ENCODE data around the gene DUSP28.
"Not testable (repeated sequence)": the region's sequence is repeated elsewhere in the genome, so short reads cannot be mapped to it uniquely, and the experiment has no call there.

DUSP28 gene, protein sequence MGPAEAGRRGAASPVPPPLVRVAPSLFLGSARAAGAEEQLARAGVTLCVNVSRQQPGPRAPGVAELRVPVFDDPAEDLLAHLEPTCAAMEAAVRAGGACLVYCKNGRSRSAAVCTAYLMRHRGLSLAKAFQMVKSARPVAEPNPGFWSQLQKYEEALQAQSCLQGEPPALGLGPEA

DNA sequence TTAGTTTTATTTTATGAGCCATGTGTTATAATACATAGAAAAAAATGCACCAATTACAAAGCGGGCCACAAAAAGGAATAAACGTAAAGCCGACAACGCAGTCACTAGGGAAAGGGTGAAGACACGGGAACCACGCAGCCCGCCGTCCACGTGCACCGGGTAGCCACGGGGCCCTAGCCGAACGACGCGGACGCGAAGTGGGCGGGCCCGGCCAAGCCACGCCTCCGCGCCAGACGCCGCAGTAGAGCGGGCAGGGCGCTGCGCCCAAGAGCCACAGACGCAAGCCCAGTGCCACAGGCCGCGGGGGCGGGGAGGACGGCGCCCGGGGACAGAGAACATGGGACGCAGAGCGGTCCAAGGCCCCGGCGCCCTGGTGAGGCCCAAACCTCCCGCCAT is at the start of gene DUSP28:
DUSP28 (plus strand) TSS at position 274 of the 396 bp plus-strand sequence. CDS start 328 bp downstream, outside the sequence.
- peak; percentile 77 to 85 (median 81) for DNase-seq (ENCODE audit: low read depth in 3 of 3)

DNA sequence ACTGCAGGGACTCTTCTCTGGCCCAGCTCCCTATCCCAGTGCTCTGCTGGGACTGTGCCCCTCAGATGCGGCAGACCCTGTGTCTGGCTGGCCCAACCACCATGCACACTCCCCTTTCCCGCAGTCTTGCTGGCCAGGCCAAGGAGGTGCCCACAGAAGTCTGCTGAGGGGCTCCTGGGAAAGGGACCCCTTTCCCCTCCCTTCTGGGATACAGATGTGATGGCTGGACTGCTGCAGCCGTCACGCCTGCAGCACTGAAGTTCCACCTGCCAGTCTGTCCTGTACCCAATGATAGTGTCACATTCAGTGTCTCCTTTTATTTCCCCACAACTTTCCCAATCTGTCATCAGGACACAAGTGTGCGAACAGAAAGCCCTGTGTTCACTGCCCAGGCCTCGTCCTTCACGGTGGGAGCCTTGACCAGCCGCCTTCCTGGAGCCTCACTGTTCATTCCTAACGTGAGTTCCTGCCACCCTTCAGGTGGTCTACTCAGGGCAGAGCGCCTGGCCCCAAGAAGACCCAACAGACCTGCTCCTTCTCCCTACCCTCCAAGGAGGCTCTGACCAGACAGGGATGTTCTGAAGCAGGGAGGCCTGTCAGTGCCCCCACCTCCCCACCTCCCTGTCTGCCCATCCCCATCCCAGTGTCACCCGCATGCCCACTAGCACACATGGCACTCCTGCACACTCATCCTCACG is 49.5 kb upstream of the DUSP28 start:
- no peak for DNase-seq (ENCODE audit: low read depth in 3 of 3)

DNA sequence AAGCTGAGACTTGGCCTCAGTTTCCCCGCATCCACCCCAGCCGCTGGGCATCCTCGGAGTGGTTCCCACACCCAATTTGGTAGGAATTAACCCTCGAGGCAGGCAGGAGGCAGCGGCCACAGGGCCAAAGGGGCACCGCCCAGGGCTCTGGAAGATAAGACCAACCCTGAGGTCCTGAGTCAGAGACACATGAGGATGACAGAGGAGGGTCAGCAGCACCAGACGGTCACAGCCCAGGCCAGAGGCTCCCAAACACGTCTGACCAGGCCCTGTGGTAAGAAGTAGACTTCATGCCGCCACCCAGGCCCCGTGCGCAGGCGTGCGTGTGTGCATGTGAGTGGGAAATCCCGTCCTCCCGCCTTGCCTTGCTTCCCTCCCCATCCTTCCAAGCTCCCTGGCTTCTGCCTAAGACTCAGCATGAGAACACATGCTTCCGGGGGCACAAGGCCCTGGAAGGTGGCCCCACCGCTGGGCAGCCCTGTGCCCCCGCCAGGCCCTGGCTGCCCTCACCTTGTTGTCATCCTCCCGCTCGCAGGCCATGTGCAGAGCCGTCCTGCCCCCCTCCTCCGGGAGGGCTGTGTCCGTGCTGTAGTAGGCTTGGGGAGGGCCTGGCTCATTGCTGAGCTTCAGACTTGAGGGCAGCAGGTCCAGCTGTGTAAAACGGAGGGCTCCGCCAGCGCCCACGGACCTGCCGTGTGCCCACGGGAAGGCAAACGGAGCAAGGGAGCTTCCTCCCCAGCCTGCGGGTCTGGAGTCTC is 48.6 kb upstream of the DUSP28 start:
- no peak for DNase-seq (ENCODE audit: low read depth in 3 of 3)

DNA sequence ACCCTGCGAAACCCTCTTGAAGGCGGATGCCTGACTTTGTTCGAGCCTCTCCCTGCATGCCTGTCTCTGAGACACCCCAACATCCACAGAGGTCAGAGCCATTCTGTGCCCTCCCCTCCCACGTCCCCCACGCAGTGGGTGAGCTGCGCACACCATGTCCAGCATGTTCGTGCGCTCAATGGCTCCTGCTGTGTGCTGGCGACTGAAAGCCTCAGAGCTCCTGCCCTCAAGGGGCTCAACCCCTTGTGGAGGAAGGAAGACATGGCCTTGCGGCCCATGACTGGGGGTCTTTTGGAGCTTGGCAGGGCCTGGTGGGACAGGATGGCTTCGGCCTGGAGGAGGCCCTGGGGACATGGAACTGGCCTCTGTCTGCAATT is 48.1 kb upstream of the DUSP28 start:
- DNase-seq (ENCODE audit: low read depth in 3 of 3), result no peak

DNA sequence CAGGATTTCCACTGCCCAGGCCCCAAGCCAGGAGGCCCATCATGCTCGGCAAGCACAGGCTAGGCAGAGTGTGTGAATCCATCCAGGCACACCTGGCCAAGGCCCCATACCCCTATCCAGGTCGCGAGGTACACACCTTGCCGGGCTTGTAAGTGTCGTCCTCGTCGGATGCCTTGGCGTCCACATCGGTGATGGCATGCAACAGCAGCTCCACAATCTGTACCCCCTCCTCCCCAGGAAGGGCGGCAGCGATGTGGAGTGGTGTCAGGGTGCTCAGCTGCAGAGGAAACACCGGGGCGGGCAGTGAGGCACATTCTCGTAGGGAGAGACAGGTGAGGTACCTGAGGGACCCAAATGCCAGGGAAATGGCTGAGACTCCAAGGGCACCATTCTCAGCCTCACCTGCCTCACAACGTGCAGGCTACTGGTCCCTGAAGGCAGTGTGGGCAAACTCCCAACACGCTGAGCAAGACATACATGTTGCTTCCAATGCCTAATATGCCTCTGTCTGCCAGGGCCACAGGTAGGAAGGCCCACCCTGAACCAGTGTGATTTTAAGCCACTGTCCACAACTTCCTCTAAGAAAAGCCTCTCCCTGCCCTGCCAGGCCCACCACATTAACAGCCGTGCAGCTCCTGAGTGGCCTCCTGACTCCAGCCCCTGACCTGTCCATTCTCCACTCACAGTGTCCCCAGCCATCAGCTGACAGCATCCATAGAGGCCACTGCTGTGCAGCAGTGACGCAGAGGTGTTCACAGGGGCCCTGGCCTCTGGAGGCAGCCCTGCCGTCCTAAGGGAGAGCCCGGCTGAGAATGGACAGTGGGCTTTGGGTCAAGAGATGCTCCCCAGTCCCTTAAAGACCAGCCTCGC is 47.3 kb upstream of the DUSP28 start:
- no peak for DNase-seq (ENCODE audit: low read depth in 3 of 3)

DNA sequence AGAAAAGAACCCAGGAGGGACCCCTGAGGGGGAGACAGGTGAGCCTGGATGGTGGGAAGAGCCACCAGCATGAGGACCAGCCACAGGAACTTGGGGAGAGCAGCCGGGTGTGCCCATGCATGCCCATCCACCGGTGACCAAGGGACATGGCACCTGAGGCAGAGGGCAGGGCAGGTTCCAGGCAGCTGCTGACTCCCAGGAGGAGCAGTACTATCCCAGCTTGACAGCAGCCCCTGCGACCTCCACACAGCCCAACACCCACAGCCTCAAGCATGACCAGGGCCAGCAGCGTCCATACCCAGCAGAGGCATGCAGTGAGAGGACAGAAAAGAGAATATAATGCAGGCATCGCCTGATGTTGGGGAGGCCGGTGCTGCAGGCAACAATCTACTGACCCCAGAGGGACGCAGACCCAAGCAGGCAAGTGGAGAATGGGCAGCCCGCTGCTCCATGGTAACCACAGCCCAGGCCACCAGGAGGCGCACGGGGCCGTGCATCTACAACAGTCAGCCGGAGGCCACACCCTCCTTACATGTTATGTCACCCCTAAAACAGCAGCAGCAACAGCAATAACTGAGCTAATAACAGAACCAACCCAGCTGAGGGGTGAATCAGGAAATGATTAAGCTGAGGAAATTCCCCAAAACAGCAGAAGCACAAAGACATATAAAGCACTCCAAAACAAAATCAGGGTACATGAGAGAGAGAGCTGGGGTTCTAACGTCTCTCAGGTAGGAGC is 46.4 kb upstream of the DUSP28 start:
- DNase-seq (ENCODE audit: low read depth in 3 of 3), result peak; percentile 64 to 71 (median 65)

DNA sequence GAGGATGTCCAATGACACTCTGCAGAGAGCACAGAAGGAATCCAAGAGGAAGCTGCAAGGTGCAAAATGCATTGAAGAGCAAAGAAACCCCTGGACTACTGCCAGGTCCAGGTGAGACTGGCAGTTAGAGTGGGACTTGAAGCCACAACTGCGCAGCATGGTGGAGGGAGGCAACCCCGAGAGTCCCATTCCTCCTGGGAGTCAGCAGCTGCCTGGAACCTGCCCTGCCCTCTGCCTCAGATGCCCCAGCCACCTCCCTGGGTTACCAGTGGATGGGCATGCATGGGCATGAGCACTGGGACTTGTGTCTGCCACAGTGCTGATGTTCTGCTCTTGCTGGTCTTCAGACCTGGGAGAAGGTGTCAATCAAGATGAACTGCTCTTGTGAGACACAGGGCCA is 45.5 kb upstream of the DUSP28 start:
- DNase-seq (ENCODE audit: low read depth in 3 of 3), result no peak

DNA sequence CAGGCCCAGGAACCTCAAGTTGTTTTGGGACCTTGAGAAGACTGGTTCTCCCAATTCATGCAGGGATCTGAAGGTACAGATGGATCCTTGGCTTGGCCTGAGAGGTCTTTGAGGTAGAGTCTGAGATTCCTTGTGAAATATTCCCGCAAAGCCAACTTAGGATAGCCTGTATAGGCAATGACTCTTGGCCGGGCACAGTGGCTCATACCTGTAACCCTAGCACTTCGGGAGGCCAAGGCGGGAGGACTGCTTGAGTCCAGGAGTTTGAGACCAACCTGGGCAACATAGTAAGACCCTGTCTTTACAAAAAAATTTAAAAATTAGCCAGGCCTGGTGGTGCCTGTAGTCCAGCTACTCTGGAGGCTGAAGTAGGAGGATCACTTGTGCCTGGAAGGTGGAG is 42.8 kb upstream of the DUSP28 start:
- no peak for DNase-seq (ENCODE audit: low read depth in 3 of 3)

DNA sequence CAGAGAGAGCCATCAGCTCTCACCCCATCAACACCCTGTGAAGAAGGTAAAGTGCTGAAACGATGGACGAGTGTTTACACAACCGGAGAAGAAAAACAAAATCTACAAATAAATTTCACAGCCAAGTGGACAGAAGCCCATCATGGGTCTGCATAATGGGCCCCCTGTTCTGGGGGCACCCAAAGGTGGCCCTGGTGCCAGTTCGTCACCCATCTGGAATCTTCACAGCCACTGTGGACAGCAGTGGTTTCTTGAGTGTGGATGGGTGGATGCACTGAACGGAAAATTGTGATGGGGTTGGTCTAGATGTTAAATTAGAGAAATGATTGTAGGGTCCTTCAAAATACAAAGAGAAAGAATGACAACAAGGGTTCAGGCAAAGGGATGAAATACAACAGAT is 41.2 kb upstream of the DUSP28 start:
- DNase-seq (ENCODE audit: low read depth in 3 of 3), result no peak

DNA sequence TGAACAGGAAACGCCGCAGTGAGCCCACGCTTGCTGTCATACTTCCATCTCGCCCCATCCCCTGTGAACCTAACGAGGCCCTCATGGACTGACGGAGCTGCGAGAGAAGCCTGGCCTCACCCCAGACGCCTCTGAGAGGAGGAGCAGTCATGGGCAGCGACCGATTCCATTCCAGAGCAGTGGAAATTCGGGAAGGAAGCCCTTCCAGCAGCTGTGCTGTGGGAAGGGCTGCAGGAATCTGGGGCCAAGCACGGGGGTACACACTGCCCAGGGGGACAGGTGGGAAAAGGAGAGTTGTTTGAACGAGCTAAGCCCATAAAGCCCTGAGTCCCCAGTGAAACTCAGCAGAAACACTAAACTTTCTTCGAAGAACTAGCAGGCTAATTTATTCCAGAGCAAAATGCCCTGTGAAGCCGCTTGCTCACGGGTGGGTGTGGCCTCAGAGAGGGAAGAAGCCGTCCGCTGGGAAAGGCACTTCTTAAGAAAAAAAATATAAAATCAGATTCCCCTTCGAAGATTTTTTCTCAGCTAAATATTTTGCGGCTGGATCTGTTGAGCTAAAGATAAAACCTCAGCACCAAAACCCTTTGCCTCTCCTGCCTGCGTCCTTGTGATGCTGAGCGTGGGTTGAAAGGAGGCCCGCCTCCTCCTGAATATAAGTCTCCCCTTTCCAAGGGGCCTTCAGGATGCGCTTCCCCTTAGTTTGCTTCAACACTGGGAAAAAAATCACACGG is 40.6 kb upstream of the DUSP28 start:
- no peak for DNase-seq (ENCODE audit: low read depth in 3 of 3)

DNA sequence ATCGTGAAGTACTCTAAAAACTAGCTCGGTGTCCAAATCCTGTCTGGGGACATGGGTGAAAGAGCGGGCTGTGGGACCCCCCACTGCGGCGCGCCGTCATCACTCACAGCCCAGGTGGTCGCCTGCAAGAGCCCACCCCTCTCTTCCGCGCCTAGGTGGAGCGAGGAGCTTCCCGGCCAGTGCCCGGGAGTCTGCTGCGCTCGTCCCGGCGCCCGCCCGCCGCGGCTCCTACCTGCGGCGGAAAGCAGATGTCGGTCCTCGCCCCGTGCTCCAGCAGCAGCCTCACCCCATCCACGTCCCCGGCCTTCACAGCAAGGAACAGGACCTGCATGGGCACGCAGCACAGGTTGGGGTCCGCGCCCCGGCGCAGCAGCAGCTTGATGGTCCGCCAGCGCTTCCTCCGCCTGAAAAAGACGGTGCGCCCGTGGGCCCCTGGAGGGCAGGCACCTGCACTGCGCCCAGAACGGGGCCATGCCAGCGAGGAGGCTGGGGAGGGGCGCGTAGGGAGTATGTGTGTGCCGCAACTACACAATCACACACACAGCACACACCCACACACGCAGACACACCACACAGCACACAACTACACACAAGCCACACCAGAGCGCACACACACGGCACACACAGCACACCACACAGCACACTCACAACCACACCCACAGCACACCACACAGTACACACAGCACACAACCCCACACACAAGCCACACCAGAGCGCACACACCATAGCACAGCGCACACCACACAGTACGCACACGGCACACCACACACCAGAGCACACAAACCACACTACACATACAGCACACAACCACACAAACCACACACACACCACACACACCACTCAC is 39.8 kb upstream of the DUSP28 start:
- DNase-seq (ENCODE audit: low read depth in 3 of 3), result no peak

DNA sequence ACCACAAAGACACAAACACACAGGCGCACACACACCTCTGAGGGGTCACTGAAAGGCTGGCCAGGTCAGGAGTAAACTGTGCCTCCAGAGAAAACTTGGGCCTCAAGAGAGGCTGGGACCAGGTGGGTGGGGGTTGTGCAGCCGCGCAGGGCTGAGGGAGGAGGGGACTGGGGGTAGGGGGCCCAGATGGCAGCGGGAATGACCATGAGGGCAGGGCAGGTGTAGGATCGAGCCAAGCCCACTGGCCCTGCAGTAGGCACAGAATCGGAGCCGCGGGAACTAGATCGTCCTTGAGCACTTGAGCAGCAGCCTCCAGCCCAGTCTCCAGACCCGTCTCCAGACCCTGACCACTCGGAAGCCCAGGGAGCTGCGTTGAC is 39.2 kb upstream of the DUSP28 start:
- no peak for DNase-seq (ENCODE audit: low read depth in 3 of 3)

DNA sequence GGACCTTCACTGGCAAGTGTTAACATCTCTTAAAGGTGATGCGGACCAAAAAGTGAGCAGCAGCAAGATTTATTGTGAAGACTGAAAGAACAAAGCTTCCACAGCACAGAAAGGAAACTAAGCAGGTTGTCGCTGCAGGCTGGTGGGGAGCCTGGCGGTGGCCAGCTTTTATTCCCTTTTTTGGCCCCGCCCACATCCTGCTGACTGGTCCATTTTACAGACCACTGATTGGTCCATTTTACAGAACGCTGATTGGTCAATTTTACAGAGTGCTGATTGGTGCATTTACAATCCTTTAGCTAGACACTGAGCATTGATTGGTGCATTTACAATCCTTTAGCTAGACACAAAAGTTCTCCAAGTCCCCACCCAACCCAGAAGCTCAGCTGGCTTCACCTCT is 38.3 kb upstream of the DUSP28 start:
- not testable (repeated sequence) for DNase-seq (ENCODE audit: low read depth in 3 of 3)

DNA sequence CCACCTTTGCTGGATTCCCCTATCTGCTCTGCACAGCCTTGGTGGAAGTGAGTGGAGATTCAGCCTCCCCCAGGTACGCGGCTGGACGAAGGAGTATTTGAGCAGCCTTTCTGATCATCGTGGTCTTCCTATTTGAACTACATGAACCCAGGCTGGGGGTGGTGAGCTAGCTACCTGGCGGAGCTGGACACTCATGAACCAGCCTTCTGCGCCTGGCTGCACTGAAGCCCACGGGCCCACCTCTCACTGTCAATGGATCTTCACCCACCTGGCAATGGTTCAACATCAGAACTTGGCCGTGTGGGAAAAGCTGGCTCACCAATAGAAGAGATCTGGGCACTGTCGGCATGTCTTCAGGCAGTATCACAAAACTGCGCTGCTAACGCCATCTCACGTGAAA is 37.8 kb upstream of the DUSP28 start:
- no peak for DNase-seq (ENCODE audit: low read depth in 3 of 3)

DNA sequence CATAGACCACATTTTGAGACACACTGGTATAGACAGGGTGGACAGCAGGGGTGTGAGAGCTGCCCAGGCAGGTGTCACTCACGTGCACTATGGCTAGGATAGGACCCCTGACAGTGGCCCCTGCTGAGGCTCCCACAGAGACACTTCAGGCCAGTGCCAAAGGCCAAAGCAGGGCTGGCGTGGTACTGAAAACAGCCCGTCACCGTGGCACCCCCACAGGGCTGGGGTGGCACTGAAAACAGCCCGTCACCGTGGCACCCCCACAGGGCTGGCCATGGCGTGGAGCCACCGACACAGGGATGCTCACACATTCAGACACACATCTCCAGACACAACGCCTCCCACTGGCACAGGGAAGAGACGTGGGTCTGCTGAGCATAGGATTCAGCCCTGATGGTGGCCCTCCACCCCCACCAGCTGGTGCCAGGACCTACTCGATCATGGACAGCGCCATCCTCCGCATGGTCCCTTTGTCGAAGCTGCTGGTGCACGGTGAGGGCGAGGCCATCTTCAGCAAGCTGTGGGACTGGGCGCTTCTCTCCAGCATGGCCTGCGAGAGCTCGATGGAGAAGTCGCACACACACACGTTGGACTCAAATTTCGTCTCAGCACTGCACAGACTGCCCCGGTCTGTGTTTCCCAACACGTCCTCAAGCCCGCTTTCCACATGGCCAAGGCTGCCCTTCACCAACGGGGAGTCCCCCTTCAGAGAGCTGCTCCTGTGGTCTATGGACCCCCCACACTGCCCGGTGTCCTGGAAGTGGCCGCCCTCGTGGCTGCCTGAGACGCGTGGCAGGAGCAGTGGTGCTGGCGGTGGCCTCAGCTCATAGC is 36.5 kb upstream of the DUSP28 start:
- DNase-seq (ENCODE audit: low read depth in 3 of 3), result no peak

DNA sequence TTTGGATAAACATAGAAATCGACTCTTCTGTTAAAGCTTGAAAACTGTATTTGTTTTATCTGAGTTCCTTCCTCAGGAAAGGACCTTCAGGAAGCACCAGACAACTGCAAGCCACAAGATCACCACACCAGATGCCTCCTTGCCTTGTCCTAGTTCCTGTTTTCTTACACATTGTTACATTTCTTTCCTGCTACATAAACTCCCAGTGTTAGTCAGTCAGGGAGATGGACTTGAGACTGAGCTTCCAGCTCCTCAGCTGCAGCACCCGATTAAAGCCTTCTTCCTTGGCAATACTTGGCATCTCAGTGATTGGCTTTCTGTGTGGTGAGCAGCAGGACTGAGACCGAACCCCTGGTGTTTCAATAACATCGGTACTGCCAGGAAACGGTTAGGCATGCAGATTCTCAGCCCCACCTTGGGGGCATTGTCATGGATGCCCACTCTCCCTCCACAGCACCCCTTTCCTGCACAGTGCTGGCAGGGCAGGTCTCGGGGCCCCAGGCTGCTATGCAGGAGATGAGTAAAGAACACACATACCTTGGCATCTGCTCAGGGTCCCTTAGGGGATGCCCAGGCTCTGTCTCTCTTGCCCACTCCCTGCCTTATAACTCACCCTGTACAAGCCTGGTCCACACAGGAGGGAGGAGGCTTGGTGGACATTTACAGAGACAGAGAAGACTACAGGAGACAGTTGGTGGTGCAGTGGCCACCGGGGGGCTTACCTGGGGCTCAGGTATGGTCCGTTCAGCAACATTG is 35.0 kb upstream of the DUSP28 start:
- no peak for DNase-seq (ENCODE audit: low read depth in 3 of 3)

DNA sequence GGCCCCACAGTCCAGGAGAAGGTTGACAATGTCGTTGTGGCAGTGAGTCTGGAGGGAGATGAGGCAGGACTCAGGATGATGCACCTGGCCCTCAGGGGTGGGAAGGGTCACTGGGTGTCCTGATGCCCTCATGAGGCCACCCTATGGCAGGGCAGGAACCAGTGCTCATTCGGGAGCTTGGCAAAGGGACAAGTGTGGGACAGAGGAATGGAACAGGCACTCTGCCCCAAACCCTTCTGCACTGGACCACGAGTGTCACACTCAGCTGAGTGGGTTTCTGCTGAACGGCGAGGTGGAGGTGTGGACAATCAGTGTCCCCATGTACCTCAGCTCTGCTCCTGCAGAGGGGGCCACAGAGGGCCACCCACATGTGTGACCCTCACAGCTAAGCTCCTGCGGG is 34.4 kb upstream of the DUSP28 start:
- DNase-seq (ENCODE audit: low read depth in 3 of 3), result no peak

DNA sequence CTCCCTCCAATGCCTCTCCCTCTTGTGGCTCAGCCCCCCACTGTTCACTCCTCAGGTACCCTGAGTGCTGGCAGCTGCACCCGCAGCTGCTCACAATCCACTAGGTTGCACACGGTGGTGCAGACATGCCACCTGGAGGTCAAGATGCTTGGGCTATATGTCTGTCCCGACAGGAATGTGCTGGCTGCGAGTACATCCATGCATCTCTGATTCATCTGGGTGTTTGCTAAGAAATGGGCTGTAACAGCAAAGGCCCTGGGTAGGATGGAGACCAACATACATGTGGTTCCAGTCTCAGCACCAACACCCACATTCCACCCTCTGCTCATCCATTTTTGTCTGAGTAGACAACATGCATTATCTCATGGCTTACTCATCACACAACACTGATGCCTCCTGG is 33.6 kb upstream of the DUSP28 start:
- no peak for DNase-seq (ENCODE audit: low read depth in 3 of 3)
